ENCODE measurements around the gene TSPAN18. TPM values are rescaled to one million over a fixed set of nuclear protein-coding genes. Genes with fewer than 3 reads are reported as not detected.
A peak's percentile ranks its signal among the peaks of the same experiment; 100 is the strongest.
"Not testable (repeated sequence)": the region's sequence is repeated elsewhere in the genome, so short reads cannot be mapped to it uniquely, and the experiment has no call there.

The TSPAN18 gene
- total RNA-seq, 2 experiments from 2014 or later: 1.4 to 2.3 TPM

GRCh38 chr11:44868455-44869421, 142.0 kb downstream of the TSPAN18 start:
- intact Hi-C loops (cut with DNase I, micrococcal nuclease): no loop called here
- H3K36me3 Mint-ChIP-seq (ENCODE audit: low read depth): no peaks in the 10 kb centered on the region
- H3K4me1 Mint-ChIP-seq: no peaks in the 10 kb centered on the region
- DNase-seq (no peak), ATAC-seq (no peak)
- peaks cover 2% of the 10 kb centered on the region for H3K9me3 Mint-ChIP-seq (ENCODE audit: low read depth)
- H3K27me3 Mint-ChIP-seq: peaks cover 5% of the 10 kb centered on the region
- H3K4me3 Mint-ChIP-seq: no peak overlapping the region
- no peak overlapping the region for H3K27ac Mint-ChIP-seq
- ChIA-PET CTCF (interaction anchor here (0.6 to 0.8 kb wide), 4 partner anchors 178 to 396 kb away, joined by 3 to 4 read pairs (median 3); no protein-coding TSS in a partner anchor), POLR2A (no interaction called here)

GRCh38 chr11:44870181-44870580, 143.4 kb downstream of the TSPAN18 start:
- ChIA-PET CTCF (interaction anchor here (1.0 kb wide), 1 partner anchor 23 kb away, joined by 3 read pairs; no protein-coding TSS in a partner anchor), POLR2A (no interaction called here)
- Mint-ChIP-seq H3K9me3 (ENCODE audit: low read depth) (peaks cover 2% of the 10 kb centered on the region), H3K27ac (no peak overlapping the region), H3K4me1 (no peaks in the 10 kb centered on the region), H3K36me3 (ENCODE audit: low read depth) (no peaks in the 10 kb centered on the region), H3K27me3 (peaks cover under 1% of the 10 kb centered on the region), H3K4me3 (no peak overlapping the region)
- DNase-seq (no peak), ATAC-seq (no peak)
- intact Hi-C loops (cut with DNase I, micrococcal nuclease): no loop called here

GRCh38 chr11:44870615-44871176, 143.9 kb downstream of the TSPAN18 start:
- DNase-seq (no peak), ATAC-seq (peak; percentile 33)
- CTCF ChIA-PET: interaction anchor here (1.0 kb wide), 1 partner anchor 23 kb away, joined by 3 read pairs; no protein-coding TSS in a partner anchor
- H3K9me3 Mint-ChIP-seq (ENCODE audit: low read depth): peaks cover 2% of the 10 kb centered on the region
- no peak overlapping the region for H3K27ac Mint-ChIP-seq
- H3K27me3 Mint-ChIP-seq: no peaks in the 10 kb centered on the region
- intact Hi-C loops (cut with DNase I, micrococcal nuclease): no loop called here
- no peak overlapping the region for H3K4me3 Mint-ChIP-seq
- POLR2A ChIA-PET: no interaction called here
- H3K4me1 Mint-ChIP-seq: no peaks in the 10 kb centered on the region
- H3K36me3 Mint-ChIP-seq (ENCODE audit: low read depth): no peaks in the 10 kb centered on the region

- intact Hi-C loops (cut with DNase I, micrococcal nuclease); H3K9me3 Mint-ChIP-seq (ENCODE audit: low read depth); CTCF ChIA-PET; DNase-seq; H3K4me1 Mint-ChIP-seq; H3K27ac Mint-ChIP-seq; H3K4me3 Mint-ChIP-seq; H3K27me3 Mint-ChIP-seq; H3K36me3 Mint-ChIP-seq (ENCODE audit: low read depth); ATAC-seq: not testable (repeated sequence)
- POLR2A ChIA-PET: interaction anchor here (0.6 to 0.7 kb wide), 2 partner anchors 18 to 1249 kb away, joined by 3 to 4 read pairs; no protein-coding TSS in a partner anchor
Measured at GRCh38 chr11:44871682-44872081, 144.9 kb downstream of the TSPAN18 start.

GRCh38 chr11:44872556-44872955, 145.8 kb downstream of the TSPAN18 start:
- CTCF ChIA-PET: no interaction called here
- Mint-ChIP-seq H3K36me3 (ENCODE audit: low read depth) (no peaks in the 10 kb centered on the region), H3K9me3 (ENCODE audit: low read depth) (peaks cover 2% of the 10 kb centered on the region), H3K4me1 (no peaks in the 10 kb centered on the region), H3K27me3 (no peaks in the 10 kb centered on the region), H3K27ac (no peak overlapping the region), H3K4me3 (no peak overlapping the region)
- DNase-seq: no peak
- intact Hi-C loops (cut with DNase I, micrococcal nuclease): no loop called here
- POLR2A ChIA-PET: no interaction called here
- no peak for ATAC-seq

GRCh38 chr11:44873537-44873936, 146.8 kb downstream of the TSPAN18 start:
- H3K9me3 Mint-ChIP-seq (ENCODE audit: low read depth): peaks cover 2% of the 10 kb centered on the region
- intact Hi-C loops (cut with DNase I, micrococcal nuclease): no loop called here
- H3K27me3 Mint-ChIP-seq: no peaks in the 10 kb centered on the region
- H3K4me3 Mint-ChIP-seq: no peak overlapping the region
- no peaks in the 10 kb centered on the region for H3K36me3 Mint-ChIP-seq (ENCODE audit: low read depth)
- DNase-seq (no peak), ATAC-seq (no peak)
- CTCF ChIA-PET: interaction anchor here (0.7 kb wide), 1 partner anchor 788 kb away, joined by 3 read pairs; no protein-coding TSS in a partner anchor
- H3K27ac Mint-ChIP-seq: no peak overlapping the region
- POLR2A ChIA-PET: no interaction called here
- no peaks in the 10 kb centered on the region for H3K4me1 Mint-ChIP-seq

GRCh38 chr11:44874284-44874683, 147.5 kb downstream of the TSPAN18 start:
- DNase-seq (no peak), ATAC-seq (no peak)
- Mint-ChIP-seq H3K27ac (no peak overlapping the region), H3K4me3 (no peak overlapping the region), H3K27me3 (no peaks in the 10 kb centered on the region), H3K4me1 (no peaks in the 10 kb centered on the region), H3K36me3 (ENCODE audit: low read depth) (no peaks in the 10 kb centered on the region), H3K9me3 (ENCODE audit: low read depth) (peaks cover 2% of the 10 kb centered on the region)
- intact Hi-C loops (cut with DNase I, micrococcal nuclease): no loop called here
- ChIA-PET CTCF (no interaction called here), POLR2A (no interaction called here)

- H3K4me3 Mint-ChIP-seq: no peak overlapping the region
- H3K27ac Mint-ChIP-seq: no peak overlapping the region
- H3K36me3 Mint-ChIP-seq (ENCODE audit: low read depth): no peaks in the 10 kb centered on the region
- ChIA-PET CTCF (no interaction called here), POLR2A (no interaction called here)
- H3K27me3 Mint-ChIP-seq: no peaks in the 10 kb centered on the region
- DNase-seq (no peak), ATAC-seq (no peak)
- peaks cover 2% of the 10 kb centered on the region for H3K9me3 Mint-ChIP-seq (ENCODE audit: low read depth)
- intact Hi-C loops (cut with DNase I, micrococcal nuclease): no loop called here
- H3K4me1 Mint-ChIP-seq: no peaks in the 10 kb centered on the region
Measured at GRCh38 chr11:44875037-44875436, 148.3 kb downstream of the TSPAN18 start.

- ATAC-seq: no peak
- Mint-ChIP-seq H3K4me1 (no peaks in the 10 kb centered on the region), H3K27me3 (no peaks in the 10 kb centered on the region), H3K9me3 (ENCODE audit: low read depth) (no peaks in the 10 kb centered on the region), H3K4me3 (no peak overlapping the region), H3K36me3 (ENCODE audit: low read depth) (no peaks in the 10 kb centered on the region), H3K27ac (no peak overlapping the region)
- DNase-seq: no peak
- POLR2A ChIA-PET: no interaction called here
- CTCF ChIA-PET: interaction anchor here (0.6 to 1.2 kb wide), 3 partner anchors 8 to 200 kb away, joined by 3 to 4 read pairs (median 4); no protein-coding TSS in a partner anchor
- intact Hi-C loops (cut with DNase I, micrococcal nuclease): no loop called here
Measured at GRCh38 chr11:44876194-44876723, 149.5 kb downstream of the TSPAN18 start.

GRCh38 chr11:44876906-44877305, 150.1 kb downstream of the TSPAN18 start:
- ATAC-seq (no peak), DNase-seq (no peak)
- no peaks in the 10 kb centered on the region for H3K9me3 Mint-ChIP-seq (ENCODE audit: low read depth)
- ChIA-PET CTCF (interaction anchor here (0.6 to 1.2 kb wide), 3 partner anchors 8 to 200 kb away, joined by 3 to 4 read pairs (median 4); no protein-coding TSS in a partner anchor), POLR2A (no interaction called here)
- H3K27ac Mint-ChIP-seq: no peak overlapping the region
- intact Hi-C loops (cut with DNase I, micrococcal nuclease): no loop called here
- no peaks in the 10 kb centered on the region for H3K36me3 Mint-ChIP-seq (ENCODE audit: low read depth)
- no peak overlapping the region for H3K4me3 Mint-ChIP-seq
- H3K4me1 Mint-ChIP-seq: no peaks in the 10 kb centered on the region
- no peaks in the 10 kb centered on the region for H3K27me3 Mint-ChIP-seq

GRCh38 chr11:44877571-44878497, 151.1 kb downstream of the TSPAN18 start:
- ChIA-PET CTCF (no interaction called here), POLR2A (no interaction called here)
- no peaks in the 10 kb centered on the region for H3K4me1 Mint-ChIP-seq
- no peaks in the 10 kb centered on the region for H3K9me3 Mint-ChIP-seq (ENCODE audit: low read depth)
- no peak overlapping the region for H3K27ac Mint-ChIP-seq
- no peak overlapping the region for H3K4me3 Mint-ChIP-seq
- DNase-seq (no peak), ATAC-seq (no peak)
- no peaks in the 10 kb centered on the region for H3K27me3 Mint-ChIP-seq
- intact Hi-C loops (cut with DNase I, micrococcal nuclease): no loop called here
- no peaks in the 10 kb centered on the region for H3K36me3 Mint-ChIP-seq (ENCODE audit: low read depth)
